HL-60 (cell line): ENCODE results near the gene DKKL1.

ENCODE experiments used
- DNase-seq, 2 experiments: peaks; one replicate each; pipeline ENCODE4 v3.0.0-alpha.2; 2010 to 2020; ENCODE audit warnings: low read depth in 1 of 2, low spot score in 1 of 2
- H3K27ac ChIP-seq: fragments of 250-450 bp; sonication (Bioruptor Pico); replicated peaks from 2 replicates; pipeline ENCODE4 v1.5.1; 2020; ENCODE audit warnings: mild to moderate bottlenecking, moderate library complexity
- H3K27me3 ChIP-seq: fragments of 250-450 bp; sonication (Bioruptor Pico); 2 replicates; pipeline ENCODE4 v1.5.1; 2021; ENCODE audit warnings: mild to moderate bottlenecking, moderate library complexity; ENCODE audit not compliant: insufficient read depth, poor library complexity, severe bottlenecking
- H3K4me3 ChIP-seq: replicated peaks from 2 replicates; pipeline ENCODE4 v1.5.1; 2011; ENCODE audit warnings: mild to moderate bottlenecking, control low read depth, low read length; ENCODE audit not compliant: insufficient read depth
- GABPA ChIP-seq: IDR thresholded peaks from 2 replicates; pipeline ENCODE4 v1.6.1; 2012; ENCODE audit warnings: low read depth
- POLR2AphosphoS5 ChIP-seq: IDR thresholded peaks from 2 replicates; pipeline ENCODE4 v1.6.1; 2012; ENCODE audit warnings: low read depth
- SPI1 ChIP-seq: IDR thresholded peaks from 2 replicates; pipeline ENCODE4 v1.6.1; 2012; ENCODE audit warnings: low read depth, mild to moderate bottlenecking, borderline replicate concordance
- TF ChIP-seq, protein P1 (sequence below): IDR thresholded peaks from 2 replicates; pipeline ENCODE4 v1.6.1; 2012; ENCODE audit warnings: low read depth; ENCODE audit not compliant: insufficient replicate concordance
- TF ChIP-seq, protein P2 (sequence below): IDR thresholded peaks from one replicate; pipeline ENCODE4 v1.5.1; 2011; ENCODE audit warnings: low read length, control low read depth, inconsistent platforms; ENCODE audit not compliant: insufficient read depth

The DKKL1 gene

DNA sequence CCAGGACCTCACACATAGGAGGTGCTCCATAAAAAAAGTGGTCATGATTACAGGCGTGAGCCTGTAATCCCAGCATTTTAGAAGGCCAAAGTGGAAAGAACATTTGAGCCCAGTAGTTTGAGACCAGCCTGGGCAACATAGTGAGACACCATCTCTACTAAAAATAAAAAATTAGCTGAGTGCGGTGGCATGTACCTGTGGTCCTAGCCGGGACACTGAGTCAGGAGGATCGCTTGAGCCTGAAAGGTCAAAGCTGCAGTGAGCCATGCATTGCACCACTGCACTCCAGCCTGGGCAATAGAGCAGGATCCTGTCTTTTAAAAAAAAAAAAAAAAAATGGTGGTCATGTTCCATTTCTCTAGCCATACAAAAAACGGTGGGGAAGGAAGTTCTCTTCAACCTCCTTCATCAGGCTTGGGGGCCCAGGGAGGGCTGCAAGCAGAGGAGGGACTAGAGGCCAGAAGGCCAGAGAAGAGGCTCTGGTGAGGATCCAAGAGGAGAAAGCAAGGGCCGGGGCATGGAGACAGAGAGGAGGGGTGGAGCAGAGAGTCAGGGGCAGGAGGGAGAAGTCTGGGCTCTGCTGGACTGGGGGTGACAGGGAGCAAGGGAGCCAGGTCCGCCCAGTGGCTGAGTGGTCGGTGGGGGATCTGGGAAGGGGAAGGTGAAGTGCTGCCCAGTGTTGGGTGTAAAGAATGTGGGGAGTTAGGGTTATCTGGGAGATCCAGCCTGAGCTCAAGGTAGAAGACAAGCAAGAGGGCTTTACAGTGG, 33.2 kb downstream of the DKKL1 start:
- no peak overlapping the region for H3K27ac ChIP-seq
- no peak for TF ChIP-seq POLR2AphosphoS5
- DNase-seq, result no peak
- H3K4me3 ChIP-seq, result no peak overlapping the region
- H3K27me3 ChIP-seq, result peaks cover 3% of the 10 kb centered on the region

DNA sequence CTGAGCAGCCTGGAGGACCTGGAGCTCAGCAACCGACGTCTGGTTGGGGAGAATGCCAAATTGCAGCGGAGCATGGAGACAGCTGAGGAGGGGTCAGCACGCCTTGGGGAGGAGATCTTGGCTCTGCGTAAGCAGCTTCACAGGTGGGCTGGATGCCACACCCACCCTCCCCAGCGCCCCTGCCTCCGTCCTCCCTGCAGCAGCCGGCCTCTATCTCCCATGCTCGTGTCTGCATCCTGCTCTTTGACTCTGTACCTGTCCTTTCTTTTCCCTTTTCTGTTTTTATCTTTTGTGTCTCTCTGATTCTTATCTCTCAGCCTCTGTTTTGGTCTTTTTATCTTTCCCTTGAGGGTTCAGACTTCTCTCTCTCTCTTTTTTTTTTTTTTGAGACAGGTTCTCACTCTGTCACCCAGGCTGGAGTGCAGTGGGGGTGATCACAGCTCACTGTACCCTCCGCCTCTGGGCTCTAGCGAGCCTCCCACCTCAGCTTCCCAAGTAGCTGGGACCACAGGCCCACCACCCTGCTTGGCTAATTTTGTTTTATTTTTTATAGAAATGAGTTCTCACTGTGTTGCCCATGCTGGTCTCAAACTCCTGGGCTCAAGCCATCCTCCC, 34.4 kb downstream of the DKKL1 start:
- H3K27me3 ChIP-seq, result no peaks in the 10 kb centered on the region
- no peak for TF ChIP-seq GABPA
- TF ChIP-seq SPI1, result no peak
- TF ChIP-seq, protein P1, sequence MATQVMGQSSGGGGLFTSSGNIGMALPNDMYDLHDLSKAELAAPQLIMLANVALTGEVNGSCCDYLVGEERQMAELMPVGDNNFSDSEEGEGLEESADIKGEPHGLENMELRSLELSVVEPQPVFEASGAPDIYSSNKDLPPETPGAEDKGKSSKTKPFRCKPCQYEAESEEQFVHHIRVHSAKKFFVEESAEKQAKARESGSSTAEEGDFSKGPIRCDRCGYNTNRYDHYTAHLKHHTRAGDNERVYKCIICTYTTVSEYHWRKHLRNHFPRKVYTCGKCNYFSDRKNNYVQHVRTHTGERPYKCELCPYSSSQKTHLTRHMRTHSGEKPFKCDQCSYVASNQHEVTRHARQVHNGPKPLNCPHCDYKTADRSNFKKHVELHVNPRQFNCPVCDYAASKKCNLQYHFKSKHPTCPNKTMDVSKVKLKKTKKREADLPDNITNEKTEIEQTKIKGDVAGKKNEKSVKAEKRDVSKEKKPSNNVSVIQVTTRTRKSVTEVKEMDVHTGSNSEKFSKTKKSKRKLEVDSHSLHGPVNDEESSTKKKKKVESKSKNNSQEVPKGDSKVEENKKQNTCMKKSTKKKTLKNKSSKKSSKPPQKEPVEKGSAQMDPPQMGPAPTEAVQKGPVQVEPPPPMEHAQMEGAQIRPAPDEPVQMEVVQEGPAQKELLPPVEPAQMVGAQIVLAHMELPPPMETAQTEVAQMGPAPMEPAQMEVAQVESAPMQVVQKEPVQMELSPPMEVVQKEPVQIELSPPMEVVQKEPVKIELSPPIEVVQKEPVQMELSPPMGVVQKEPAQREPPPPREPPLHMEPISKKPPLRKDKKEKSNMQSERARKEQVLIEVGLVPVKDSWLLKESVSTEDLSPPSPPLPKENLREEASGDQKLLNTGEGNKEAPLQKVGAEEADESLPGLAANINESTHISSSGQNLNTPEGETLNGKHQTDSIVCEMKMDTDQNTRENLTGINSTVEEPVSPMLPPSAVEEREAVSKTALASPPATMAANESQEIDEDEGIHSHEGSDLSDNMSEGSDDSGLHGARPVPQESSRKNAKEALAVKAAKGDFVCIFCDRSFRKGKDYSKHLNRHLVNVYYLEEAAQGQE, result no peak
- TF ChIP-seq POLR2AphosphoS5, result no peak
- TF ChIP-seq, protein P2, sequence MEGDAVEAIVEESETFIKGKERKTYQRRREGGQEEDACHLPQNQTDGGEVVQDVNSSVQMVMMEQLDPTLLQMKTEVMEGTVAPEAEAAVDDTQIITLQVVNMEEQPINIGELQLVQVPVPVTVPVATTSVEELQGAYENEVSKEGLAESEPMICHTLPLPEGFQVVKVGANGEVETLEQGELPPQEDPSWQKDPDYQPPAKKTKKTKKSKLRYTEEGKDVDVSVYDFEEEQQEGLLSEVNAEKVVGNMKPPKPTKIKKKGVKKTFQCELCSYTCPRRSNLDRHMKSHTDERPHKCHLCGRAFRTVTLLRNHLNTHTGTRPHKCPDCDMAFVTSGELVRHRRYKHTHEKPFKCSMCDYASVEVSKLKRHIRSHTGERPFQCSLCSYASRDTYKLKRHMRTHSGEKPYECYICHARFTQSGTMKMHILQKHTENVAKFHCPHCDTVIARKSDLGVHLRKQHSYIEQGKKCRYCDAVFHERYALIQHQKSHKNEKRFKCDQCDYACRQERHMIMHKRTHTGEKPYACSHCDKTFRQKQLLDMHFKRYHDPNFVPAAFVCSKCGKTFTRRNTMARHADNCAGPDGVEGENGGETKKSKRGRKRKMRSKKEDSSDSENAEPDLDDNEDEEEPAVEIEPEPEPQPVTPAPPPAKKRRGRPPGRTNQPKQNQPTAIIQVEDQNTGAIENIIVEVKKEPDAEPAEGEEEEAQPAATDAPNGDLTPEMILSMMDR, result no peak
- DNase-seq, result no peak
- H3K4me3 ChIP-seq, result no peak overlapping the region
- H3K27ac ChIP-seq, result no peak overlapping the region

DNA sequence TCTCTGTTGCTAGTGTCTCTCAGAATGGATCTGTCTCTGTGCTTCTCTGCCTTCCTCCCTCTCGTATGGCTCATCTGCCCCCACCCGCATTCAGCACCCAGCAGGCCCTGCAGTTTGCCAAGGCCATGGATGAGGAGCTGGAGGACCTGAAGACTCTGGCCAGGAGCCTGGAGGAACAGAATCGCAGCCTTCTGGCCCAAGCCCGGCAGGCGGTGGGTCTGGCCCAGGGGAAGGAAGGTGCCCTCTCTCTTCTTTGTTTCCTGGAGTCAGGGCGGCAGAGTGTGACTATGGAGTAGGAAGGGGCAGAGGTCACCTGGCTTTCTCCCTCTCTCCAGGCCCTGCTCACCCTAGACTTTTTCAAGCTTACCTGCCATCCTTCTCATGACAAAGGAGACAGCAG, 35.3 kb downstream of the DKKL1 start:
- no peak for DNase-seq
- H3K4me3 ChIP-seq, result no peak overlapping the region
- TF ChIP-seq, protein P2, result no peak
- TF ChIP-seq GABPA, result no peak
- H3K27ac ChIP-seq, result no peak overlapping the region
- no peaks in the 10 kb centered on the region for H3K27me3 ChIP-seq

DNA sequence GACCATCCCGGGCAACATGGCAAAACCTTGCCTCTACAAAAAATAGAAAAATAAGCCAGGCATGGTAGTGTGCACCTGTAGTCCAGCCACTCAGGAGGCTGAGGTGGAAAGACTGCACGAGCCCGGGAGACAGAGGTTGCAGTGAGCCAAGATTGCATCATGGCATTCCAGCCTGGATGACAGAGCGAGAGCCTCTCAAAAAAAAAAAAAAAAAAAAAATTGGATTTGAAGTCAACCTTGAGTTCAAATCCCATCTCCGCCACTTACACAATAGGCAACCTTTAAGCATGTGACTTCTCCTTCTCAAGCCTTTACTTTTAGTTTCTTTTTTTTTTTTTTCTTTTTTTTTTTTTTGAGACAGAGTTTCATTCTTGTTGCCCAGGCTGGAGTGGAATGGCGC, 36.4 kb downstream of the DKKL1 start:
- Histone ChIP-seq H3K27ac (no peak overlapping the region), H3K27me3 (no peaks in the 10 kb centered on the region), H3K4me3 (no peak overlapping the region)
- DNase-seq, result no peak
- TF ChIP-seq GABPA, result no peak
- TF ChIP-seq, protein P2, result no peak
- TF ChIP-seq, protein P1, result no peak
- no peak for TF ChIP-seq SPI1
- no peak for TF ChIP-seq POLR2AphosphoS5
